ENCODE measurements around the gene GCA.

DNA sequence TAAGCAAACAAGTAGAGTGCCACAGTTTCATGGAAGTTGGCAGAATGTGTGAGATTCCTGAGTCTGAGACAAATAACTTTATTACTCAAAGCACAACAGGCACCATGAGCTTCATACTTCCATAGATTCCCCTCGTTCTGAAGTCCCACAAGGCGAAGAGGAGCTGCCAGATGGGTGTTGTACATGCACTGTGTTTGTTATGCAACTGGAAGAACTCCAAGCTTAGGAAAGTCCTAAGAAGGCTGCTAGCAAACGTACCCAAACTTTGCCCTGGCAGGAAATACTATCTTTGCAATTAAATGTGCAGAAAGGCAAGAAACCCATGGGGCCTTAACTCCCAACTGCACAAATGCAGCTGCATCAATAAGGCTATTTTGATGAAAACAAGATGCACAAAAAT is 1.6 kb upstream of the GCA start:
- TF ChIP-seq, protein P1, sequence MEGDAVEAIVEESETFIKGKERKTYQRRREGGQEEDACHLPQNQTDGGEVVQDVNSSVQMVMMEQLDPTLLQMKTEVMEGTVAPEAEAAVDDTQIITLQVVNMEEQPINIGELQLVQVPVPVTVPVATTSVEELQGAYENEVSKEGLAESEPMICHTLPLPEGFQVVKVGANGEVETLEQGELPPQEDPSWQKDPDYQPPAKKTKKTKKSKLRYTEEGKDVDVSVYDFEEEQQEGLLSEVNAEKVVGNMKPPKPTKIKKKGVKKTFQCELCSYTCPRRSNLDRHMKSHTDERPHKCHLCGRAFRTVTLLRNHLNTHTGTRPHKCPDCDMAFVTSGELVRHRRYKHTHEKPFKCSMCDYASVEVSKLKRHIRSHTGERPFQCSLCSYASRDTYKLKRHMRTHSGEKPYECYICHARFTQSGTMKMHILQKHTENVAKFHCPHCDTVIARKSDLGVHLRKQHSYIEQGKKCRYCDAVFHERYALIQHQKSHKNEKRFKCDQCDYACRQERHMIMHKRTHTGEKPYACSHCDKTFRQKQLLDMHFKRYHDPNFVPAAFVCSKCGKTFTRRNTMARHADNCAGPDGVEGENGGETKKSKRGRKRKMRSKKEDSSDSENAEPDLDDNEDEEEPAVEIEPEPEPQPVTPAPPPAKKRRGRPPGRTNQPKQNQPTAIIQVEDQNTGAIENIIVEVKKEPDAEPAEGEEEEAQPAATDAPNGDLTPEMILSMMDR (IDR thresholded peaks at IDR 0.05; ENCODE audit: low read length), result no peak
- no peak for TF ChIP-seq EZH2 (IDR thresholded peaks at IDR 0.05; ENCODE audit: borderline replicate concordance, low read length)
